Measurements from ENCODE around the gene SPATA17. TPM values are rescaled to one million over a fixed set of nuclear protein-coding genes. Genes with fewer than 3 reads are reported as not detected.

SPATA17 gene
- 2.1 to 2.6 TPM (median 2.1 TPM) in 5 replicates for total RNA-seq (2022; extraction: Qiagen RNA extraction)

GRCh38 chr1:217630711-217631591 is at the start of gene SPATA17, which contains the start of gene GPATCH2:
Gene SPATA17, plus strand, starts transcription at chr1:217631344. Its CDS starts 35 bp downstream, at chr1:217631379.
Gene GPATCH2, minus strand, starts transcription at chr1:217631090. Its CDS starts 119 bp downstream, at chr1:217630971.

Other genes starting within 250 kb of the SPATA17 start
- gene GPATCH2, start 254 bp upstream of the SPATA17 start, total RNA-seq (2022; extraction: Qiagen RNA extraction), result 6.6 to 9.5 TPM (median 7.8 TPM) in 5 replicates

Data from A549 treated with AZD2906 at 1 μM for 4 hours (cell line).